Measurements from ENCODE around the gene CLEC2D.
"Not testable (repeated sequence)": the region's sequence is repeated elsewhere in the genome, so short reads cannot be mapped to it uniquely, and the experiment has no call there.

Gene CLEC2D

GRCh38 chr12:9730591-9730990, 61.1 kb downstream of the CLEC2D start:
- DNase-seq (ENCODE audit: low spot score), result no peak

- no peak for DNase-seq (ENCODE audit: low spot score)
These were observed 61.9 kb downstream of the CLEC2D start for GRCh38 chr12:9731393-9731792.

GRCh38 chr12:9731797-9732196, 62.3 kb downstream of the CLEC2D start:
- DNase-seq (ENCODE audit: low spot score), result no peak

GRCh38 chr12:9732921-9733461, 63.5 kb downstream of the CLEC2D start, which contains the start of gene CLECL1:
TSS of gene CLECL1 (minus strand) at chr12:9733097.
- no peak for DNase-seq (ENCODE audit: low spot score)

GRCh38 chr12:9735601-9736000, 66.1 kb downstream of the CLEC2D start:
- DNase-seq (ENCODE audit: low spot score), result no peak

- DNase-seq (ENCODE audit: low spot score), result no peak
These were observed 67.6 kb downstream of the CLEC2D start for GRCh38 chr12:9736936-9737705.

- not testable (repeated sequence) for DNase-seq (ENCODE audit: low spot score)
These were observed 69.4 kb downstream of the CLEC2D start for GRCh38 chr12:9738905-9739304.

- not testable (repeated sequence) for DNase-seq (ENCODE audit: low spot score)
These were observed 70.0 kb downstream of the CLEC2D start for GRCh38 chr12:9739404-9740105.

- DNase-seq (ENCODE audit: low spot score), result no peak
These were observed 70.7 kb downstream of the CLEC2D start for GRCh38 chr12:9740106-9740750.

GRCh38 chr12:9741726-9742125, 72.2 kb downstream of the CLEC2D start:
- no peak for DNase-seq (ENCODE audit: low spot score)

GRCh38 chr12:9742661-9743060, 73.1 kb downstream of the CLEC2D start:
- no peak for DNase-seq (ENCODE audit: low spot score)

GRCh38 chr12:9745199-9745598, 75.7 kb downstream of the CLEC2D start:
- DNase-seq (ENCODE audit: low spot score), result no peak
